OCI-LY1 (cell line): ENCODE measurements around the gene MACIR.

Experiments
- H2AFZ ChIP-seq: fragments of 200-600 bp; sonication (generic), shearing (Covaris generic); 2 replicates; pipeline ENCODE4 v1.6.0; 2014; ENCODE audit warnings: antibody characterized with exemption, mild to moderate bottlenecking, low read length
- H3F3A ChIP-seq: fragments of 200-600 bp; sonication (generic), shearing (Covaris generic); 2 replicates; pipeline ENCODE4 v1.6.0; 2014; ENCODE audit warnings: mild to moderate bottlenecking, antibody characterized with exemption, low read length, moderate library complexity; ENCODE audit not compliant: insufficient read depth
- H3K27ac ChIP-seq: fragments of 200-600 bp; sonication (generic); 2 replicates; pipeline ENCODE4 v1.5.1; 2014; ENCODE audit warnings: low read length, mixed run types, mild to moderate bottlenecking, low read depth; ENCODE audit not compliant: poor library complexity, severe bottlenecking
- H3K27me3 ChIP-seq: fragments of 200-600 bp; sonication (generic); 2 replicates; pipeline ENCODE4 v1.6.0; 2014; ENCODE audit warnings: antibody characterized with exemption, mild to moderate bottlenecking, low read length, moderate library complexity; ENCODE audit not compliant: insufficient read depth
- H3K36me3 ChIP-seq: fragments of 200-600 bp; sonication (generic); 2 replicates; pipeline ENCODE4 v1.6.1; 2014; ENCODE audit warnings: mild to moderate bottlenecking, antibody characterized with exemption, low read length, moderate library complexity, mixed read lengths; ENCODE audit not compliant: insufficient read depth
- H3K4me1 ChIP-seq: fragments of 200-600 bp; sonication (generic); 2 replicates; pipeline ENCODE4 v1.5.1; 2014; ENCODE audit warnings: mild to moderate bottlenecking, low read length, moderate library complexity; ENCODE audit not compliant: insufficient read depth, severe bottlenecking
- H3K4me2 ChIP-seq: fragments of 200-600 bp; sonication (generic), shearing (Covaris generic); 2 replicates; pipeline ENCODE4 v1.6.1; 2014; ENCODE audit warnings: low read length
- H3K4me3 ChIP-seq: fragments of 200-600 bp; sonication (generic); 2 replicates; pipeline ENCODE4 v1.5.1; 2014; ENCODE audit warnings: low read length, low read depth, mild to moderate bottlenecking, mixed read lengths; ENCODE audit not compliant: poor library complexity, severe bottlenecking
- H3K79me2 ChIP-seq: fragments of 200-600 bp; shearing (Covaris generic); 2 replicates; pipeline ENCODE4 v1.6.1; 2016; ENCODE audit warnings: mixed run types, low read length, mixed read lengths; ENCODE audit not compliant: insufficient read depth
- H3K9ac ChIP-seq: fragments of 200-600 bp; sonication (generic), shearing (Covaris generic); 2 replicates; pipeline ENCODE4 v1.6.1; 2014; ENCODE audit warnings: mild to moderate bottlenecking, low read length, mixed read lengths
- H3K9me2 ChIP-seq: fragments of 200-600 bp; sonication (generic), shearing (Covaris generic); 2 replicates; pipeline ENCODE4 v1.6.1; 2014; ENCODE audit warnings: low read depth, mild to moderate bottlenecking, low read length, mixed read lengths
- H3K9me3 ChIP-seq: fragments of 200-600 bp; shearing (Covaris generic); 2 replicates; pipeline ENCODE4 v1.6.1; 2014; ENCODE audit warnings: low read length, mixed read lengths
- H4K20me1 ChIP-seq: fragments of 200-600 bp; sonication (generic), shearing (Covaris generic); 2 replicates; pipeline ENCODE4 v1.6.0; 2016; ENCODE audit warnings: mild to moderate bottlenecking, low read length; ENCODE audit not compliant: insufficient read depth
- EZH2 ChIP-seq: fragments of 200-600 bp; sonication (generic), shearing (Covaris generic); IDR thresholded peaks from 2 replicates; pipeline ENCODE4 v1.8.0; 2017; ENCODE audit warnings: borderline replicate concordance, mixed run types, mild to moderate bottlenecking, antibody characterized with exemption, low read length, moderate library complexity, mixed read lengths
- TF ChIP-seq, protein P1 (sequence below): fragments of 200-600 bp; sonication (generic), shearing (Covaris generic); IDR thresholded peaks from 2 replicates; pipeline ENCODE4 v1.5.1; 2017; ENCODE audit warnings: mild to moderate bottlenecking, antibody characterized with exemption, low read length, moderate library complexity, mixed read lengths

Gene MACIR

DNA sequence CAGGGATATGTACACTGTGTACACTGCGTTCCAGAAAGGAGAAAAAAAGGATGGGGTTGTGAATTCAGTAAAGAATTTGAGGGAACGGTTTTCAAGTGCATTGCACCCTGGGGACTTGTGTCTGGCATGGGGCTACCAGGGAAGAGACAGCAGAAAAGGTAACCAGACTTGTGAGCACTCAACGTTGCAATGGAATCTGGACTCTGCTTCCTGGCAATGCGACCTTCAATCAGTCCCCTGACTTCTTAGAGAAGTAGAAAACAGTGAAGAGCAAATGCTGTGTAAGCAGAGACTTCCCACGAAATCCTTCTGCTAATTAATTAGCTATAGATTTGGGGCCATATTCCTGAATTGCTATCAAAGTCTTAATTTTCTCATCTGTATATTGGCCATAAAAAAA, 36.3 kb downstream of the MACIR start:
- TF ChIP-seq EZH2, result no peak
- TF ChIP-seq, protein P1, sequence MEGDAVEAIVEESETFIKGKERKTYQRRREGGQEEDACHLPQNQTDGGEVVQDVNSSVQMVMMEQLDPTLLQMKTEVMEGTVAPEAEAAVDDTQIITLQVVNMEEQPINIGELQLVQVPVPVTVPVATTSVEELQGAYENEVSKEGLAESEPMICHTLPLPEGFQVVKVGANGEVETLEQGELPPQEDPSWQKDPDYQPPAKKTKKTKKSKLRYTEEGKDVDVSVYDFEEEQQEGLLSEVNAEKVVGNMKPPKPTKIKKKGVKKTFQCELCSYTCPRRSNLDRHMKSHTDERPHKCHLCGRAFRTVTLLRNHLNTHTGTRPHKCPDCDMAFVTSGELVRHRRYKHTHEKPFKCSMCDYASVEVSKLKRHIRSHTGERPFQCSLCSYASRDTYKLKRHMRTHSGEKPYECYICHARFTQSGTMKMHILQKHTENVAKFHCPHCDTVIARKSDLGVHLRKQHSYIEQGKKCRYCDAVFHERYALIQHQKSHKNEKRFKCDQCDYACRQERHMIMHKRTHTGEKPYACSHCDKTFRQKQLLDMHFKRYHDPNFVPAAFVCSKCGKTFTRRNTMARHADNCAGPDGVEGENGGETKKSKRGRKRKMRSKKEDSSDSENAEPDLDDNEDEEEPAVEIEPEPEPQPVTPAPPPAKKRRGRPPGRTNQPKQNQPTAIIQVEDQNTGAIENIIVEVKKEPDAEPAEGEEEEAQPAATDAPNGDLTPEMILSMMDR, result no peak
- Histone ChIP-seq H4K20me1 (no peaks in the 10 kb centered on the region), H3F3A (no peaks in the 10 kb centered on the region), H3K4me3 (no peak overlapping the region), H3K9ac (no peak overlapping the region), H3K9me3 (no peaks in the 10 kb centered on the region), H3K27me3 (no peaks in the 10 kb centered on the region), H3K27ac (no peak overlapping the region), H3K79me2 (no peaks in the 10 kb centered on the region), H3K36me3 (no peaks in the 10 kb centered on the region), H3K4me2 (no peak overlapping the region), H3K9me2 (no peaks in the 10 kb centered on the region), H3K4me1 (no peaks in the 10 kb centered on the region), H2AFZ (no peak overlapping the region)

- Histone ChIP-seq H3K79me2 (no peaks in the 10 kb centered on the region), H3K4me2 (no peak overlapping the region)
Measured at GRCh38 chr5:103295424-103295823, 36.9 kb downstream of the MACIR start.

DNA sequence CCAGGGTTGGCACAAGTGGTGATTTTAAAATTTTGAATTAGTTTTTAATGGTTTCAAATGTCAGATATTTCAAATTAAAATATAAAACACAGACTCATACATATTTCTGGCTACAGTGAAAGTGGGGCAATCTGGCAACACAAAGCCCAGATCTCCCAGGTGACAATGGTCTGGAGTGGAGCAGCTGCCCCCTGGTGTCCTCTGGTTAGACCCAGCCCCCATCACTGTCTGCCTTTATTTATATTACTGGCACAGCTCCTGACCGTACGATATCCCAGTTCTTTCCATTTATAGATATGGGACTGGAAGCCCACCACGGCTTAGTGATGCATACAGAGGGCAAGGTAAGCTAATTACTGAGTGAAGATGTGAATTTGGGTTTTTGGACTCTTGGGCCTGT, 37.3 kb downstream of the MACIR start:
- Histone ChIP-seq H3K27me3 (no peaks in the 10 kb centered on the region), H2AFZ (no peak overlapping the region), H3K4me1 (no peaks in the 10 kb centered on the region), H3K9ac (no peak overlapping the region), H3K4me2 (no peak overlapping the region), H3K79me2 (no peaks in the 10 kb centered on the region), H3K4me3 (no peak overlapping the region), H3K27ac (no peak overlapping the region), H3K36me3 (no peaks in the 10 kb centered on the region), H4K20me1 (no peaks in the 10 kb centered on the region), H3K9me2 (no peaks in the 10 kb centered on the region), H3K9me3 (no peaks in the 10 kb centered on the region), H3F3A (no peaks in the 10 kb centered on the region)
- no peak for TF ChIP-seq EZH2
- TF ChIP-seq, protein P1, result no peak

More at GRCh38 chr5:103295424-103295823, 36.9 kb downstream of the MACIR start:
- no peaks in the 10 kb centered on the region for H3K9me3 ChIP-seq
- H3K9ac ChIP-seq, result no peak overlapping the region
- H3K27me3 ChIP-seq, result no peaks in the 10 kb centered on the region
- no peaks in the 10 kb centered on the region for H3F3A ChIP-seq
- no peaks in the 10 kb centered on the region for H4K20me1 ChIP-seq
- H2AFZ ChIP-seq, result no peak overlapping the region
- H3K27ac ChIP-seq, result no peak overlapping the region
- H3K9me2 ChIP-seq, result no peaks in the 10 kb centered on the region
- no peaks in the 10 kb centered on the region for H3K36me3 ChIP-seq
- no peak overlapping the region for H3K4me3 ChIP-seq
- TF ChIP-seq, protein P1, result no peak
- TF ChIP-seq EZH2, result no peak
- H3K4me1 ChIP-seq, result no peaks in the 10 kb centered on the region
